ENCODE measurements around the gene SMARCC1. TPM values are rescaled to one million over a fixed set of nuclear protein-coding genes. Genes with fewer than 3 reads are reported as not detected.

The SMARCC1 gene
- polyA plus RNA-seq, 1 experiment, result 38.5 TPM

DNA sequence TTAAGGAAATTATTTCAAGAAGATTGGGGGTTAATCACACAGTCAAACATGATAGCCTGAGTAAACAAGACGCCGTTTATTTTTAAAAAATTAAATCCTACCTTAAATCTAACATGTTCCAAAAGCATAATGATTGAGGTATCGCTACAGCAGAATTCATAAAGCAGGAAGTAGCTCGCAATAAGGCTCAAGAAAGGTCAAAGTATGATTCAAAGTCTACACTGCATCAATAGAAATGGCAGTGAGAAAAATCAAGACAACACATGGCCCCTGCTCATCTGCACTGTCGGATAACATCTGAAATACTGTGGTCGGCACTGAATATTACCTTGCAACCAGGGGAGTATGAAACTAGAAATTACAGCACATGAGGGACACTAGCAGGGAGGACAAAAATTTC is 93.2 kb downstream of the SMARCC1 start:
- no peak overlapping the region for H3K27ac ChIP-seq (ENCODE audit: low read depth, low read length)
- DNase-seq (ENCODE audit: low read depth, low spot score), result no peak
- no peaks in the 10 kb centered on the region for H3K9me3 ChIP-seq (ENCODE audit: control insufficient read depth, insufficient read depth, low read length)
- no peaks in the 10 kb centered on the region for H3K27me3 ChIP-seq (ENCODE audit: control insufficient read depth, insufficient read depth, low read length)
- TF ChIP-seq, protein P1, sequence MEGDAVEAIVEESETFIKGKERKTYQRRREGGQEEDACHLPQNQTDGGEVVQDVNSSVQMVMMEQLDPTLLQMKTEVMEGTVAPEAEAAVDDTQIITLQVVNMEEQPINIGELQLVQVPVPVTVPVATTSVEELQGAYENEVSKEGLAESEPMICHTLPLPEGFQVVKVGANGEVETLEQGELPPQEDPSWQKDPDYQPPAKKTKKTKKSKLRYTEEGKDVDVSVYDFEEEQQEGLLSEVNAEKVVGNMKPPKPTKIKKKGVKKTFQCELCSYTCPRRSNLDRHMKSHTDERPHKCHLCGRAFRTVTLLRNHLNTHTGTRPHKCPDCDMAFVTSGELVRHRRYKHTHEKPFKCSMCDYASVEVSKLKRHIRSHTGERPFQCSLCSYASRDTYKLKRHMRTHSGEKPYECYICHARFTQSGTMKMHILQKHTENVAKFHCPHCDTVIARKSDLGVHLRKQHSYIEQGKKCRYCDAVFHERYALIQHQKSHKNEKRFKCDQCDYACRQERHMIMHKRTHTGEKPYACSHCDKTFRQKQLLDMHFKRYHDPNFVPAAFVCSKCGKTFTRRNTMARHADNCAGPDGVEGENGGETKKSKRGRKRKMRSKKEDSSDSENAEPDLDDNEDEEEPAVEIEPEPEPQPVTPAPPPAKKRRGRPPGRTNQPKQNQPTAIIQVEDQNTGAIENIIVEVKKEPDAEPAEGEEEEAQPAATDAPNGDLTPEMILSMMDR (IDR thresholded peaks at IDR 0.05; ENCODE audit: low read depth, low read length), result no peak
- POLR2A ChIA-PET, result no interaction called here
- H3K4me3 ChIP-seq (ENCODE audit: low read depth, low read length), result no peak overlapping the region
- CTCF ChIA-PET, result no interaction called here

- no peak for DNase-seq (ENCODE audit: low read depth, low spot score)
- Histone ChIP-seq H3K27ac (ENCODE audit: low read depth, low read length) (no peak overlapping the region), H3K9me3 (ENCODE audit: control insufficient read depth, insufficient read depth, low read length) (no peaks in the 10 kb centered on the region), H3K4me3 (ENCODE audit: low read depth, low read length) (no peak overlapping the region), H3K27me3 (ENCODE audit: control insufficient read depth, insufficient read depth, low read length) (no peaks in the 10 kb centered on the region)
- CTCF ChIA-PET, result interaction anchor here (0.6 kb wide), 1 partner anchor 17 kb away, joined by 5 read pairs; no protein-coding TSS in a partner anchor
- TF ChIP-seq, protein P1 (IDR thresholded peaks at IDR 0.05; ENCODE audit: low read depth, low read length), result no peak
- POLR2A ChIA-PET, result interaction anchor here (0.7 kb wide), 1 partner anchor 11 kb away, joined by 6 read pairs; no protein-coding TSS in a partner anchor
Measured at GRCh38 chr3:47685037-47685436, 96.7 kb downstream of the SMARCC1 start.

DNA sequence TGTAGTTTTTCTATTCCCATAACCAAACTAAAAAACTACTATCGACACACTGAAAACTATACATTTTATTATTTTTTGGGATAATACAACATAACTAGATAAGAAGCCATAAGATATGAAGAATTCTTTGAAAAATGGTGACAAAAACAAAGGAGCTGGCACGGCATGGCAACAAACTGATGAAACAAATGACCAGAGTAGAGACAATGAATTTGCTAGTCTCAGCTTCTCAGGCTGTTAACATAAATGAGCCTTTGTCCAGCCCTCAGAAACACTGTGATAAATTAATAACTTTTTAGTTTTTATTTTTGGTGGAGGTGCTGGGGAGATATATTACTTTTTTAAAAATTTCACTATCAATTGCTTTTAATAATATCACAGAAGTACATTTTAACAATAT is 100.7 kb downstream of the SMARCC1 start:
- Histone ChIP-seq H3K27me3 (ENCODE audit: control insufficient read depth, insufficient read depth, low read length) (no peaks in the 10 kb centered on the region), H3K27ac (ENCODE audit: low read depth, low read length) (no peak overlapping the region), H3K4me3 (ENCODE audit: low read depth, low read length) (no peak overlapping the region), H3K9me3 (ENCODE audit: control insufficient read depth, insufficient read depth, low read length) (no peaks in the 10 kb centered on the region)
- TF ChIP-seq, protein P1 (IDR thresholded peaks at IDR 0.05; ENCODE audit: low read depth, low read length), result no peak
- ChIA-PET CTCF (interaction anchor here (0.6 kb wide), 1 partner anchor 32 kb away, joined by 4 read pairs; no protein-coding TSS in a partner anchor), POLR2A (no interaction called here)
- no peak for DNase-seq (ENCODE audit: low read depth, low spot score)

DNA sequence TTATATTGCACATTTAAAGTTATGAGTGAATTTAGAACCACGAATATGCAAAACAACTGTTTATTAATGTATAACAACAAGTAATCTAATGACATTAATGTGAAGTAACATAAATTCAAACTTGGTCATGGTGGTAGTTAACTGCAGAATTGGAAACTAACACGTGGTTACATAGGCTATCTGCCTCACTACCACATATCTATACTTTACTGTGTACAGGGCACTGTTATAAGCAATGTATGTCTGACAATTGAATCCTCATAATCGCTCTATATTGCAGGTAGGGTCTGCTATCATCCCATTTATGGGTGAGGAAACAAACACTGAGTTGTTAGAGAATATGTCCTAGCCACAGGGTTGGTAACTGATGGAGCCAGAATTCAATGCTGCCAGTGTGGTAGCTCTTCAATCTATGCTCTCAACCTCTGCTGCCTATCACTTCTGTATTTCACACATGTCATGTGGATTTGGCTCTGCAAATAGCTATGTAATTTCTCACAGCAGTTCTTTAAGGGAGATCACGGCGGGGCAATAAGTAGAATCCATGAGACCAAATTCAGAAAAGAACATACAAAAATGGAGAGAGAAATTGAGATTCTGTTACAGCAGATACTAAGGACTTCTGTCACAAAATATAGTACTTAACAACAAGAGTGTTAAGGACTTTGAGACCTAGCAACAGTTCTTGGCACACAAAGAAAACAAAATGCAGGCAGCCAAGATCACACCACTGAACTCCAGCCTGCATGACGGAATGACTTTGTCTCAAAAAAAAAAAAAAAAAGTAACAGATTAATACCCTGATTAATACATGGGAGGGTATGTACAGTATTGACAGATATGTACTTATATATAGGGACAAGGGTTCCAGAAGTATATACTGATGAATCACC is 103.0 kb downstream of the SMARCC1 start:
- TF ChIP-seq, protein P1 (IDR thresholded peaks at IDR 0.05; ENCODE audit: low read depth, low read length), result no peak
- Histone ChIP-seq H3K9me3 (ENCODE audit: control insufficient read depth, insufficient read depth, low read length) (no peaks in the 10 kb centered on the region), H3K4me3 (ENCODE audit: low read depth, low read length) (no peak overlapping the region), H3K27ac (ENCODE audit: low read depth, low read length) (no peak overlapping the region), H3K27me3 (ENCODE audit: control insufficient read depth, insufficient read depth, low read length) (no peaks in the 10 kb centered on the region)
- ChIA-PET CTCF (interaction anchor here (0.6 kb wide), 1 partner anchor 8 kb away, joined by 3 read pairs; no protein-coding TSS in a partner anchor), POLR2A (no interaction called here)
- DNase-seq (ENCODE audit: low read depth, low spot score), result no peak

Data from AG04450 (cell line).